ENCODE data around the gene RPL13A. TPM values are rescaled to one million over a fixed set of nuclear protein-coding genes. Genes with fewer than 3 reads are reported as not detected.

RPL13A gene
- total and polyA plus RNA-seq, 2 of the 13 experiments (the other 11 are each of a cell fraction or from before 2014, with no cell fraction given): 2,601 to 3,407 TPM

GRCh38 chr19:49453013-49453756 is 34.2 kb upstream of the RPL13A start, which contains the start of gene ALDH16A1 (continued):
- no peak for TF ChIP-seq MEIS1 (CRISPR knock-in tag; IDR thresholded peaks at IDR 0.05; ENCODE audit: borderline replicate concordance)
- TF ChIP-seq ZNF549 (CRISPR knock-in tag; IDR thresholded peaks at IDR 0.05): no peak
- TF ChIP-seq SCMH1 (CRISPR knock-in tag; IDR thresholded peaks at IDR 0.05; ENCODE audit: borderline replicate concordance): no peak
- TF ChIP-seq TERF1 (CRISPR knock-in tag; IDR thresholded peaks at IDR 0.05): no peak
- TF ChIP-seq BCLAF1 (IDR thresholded peaks at IDR 0.05): no peak

GRCh38 chr19:49453757-49454240 is 33.6 kb upstream of the RPL13A start:
- CTCF ChIA-PET (ENCODE audit: low intra/inter-chr PET ratio, low total read pairs): no interaction called here
- no peaks in the 10 kb centered on the region for H3K9me3 ChIP-seq (ENCODE audit: low read length)
- peaks cover 29% of the 10 kb centered on the region for H3K79me2 ChIP-seq (ENCODE audit: insufficient read depth, low read length)
- intact Hi-C loops (cut with micrococcal nuclease; ENCODE audit: unreplicated experiment): no loop called here
- TSS peak; percentile 91 for BruUV-seq (replicated peaks)
- POLR2A ChIA-PET: interaction anchor here (0.8 to 3.4 kb wide), 24 partner anchors 9 to 340 kb away, joined by 3 to 34 read pairs (median 8); partner anchors contain the start of genes FCGRT, FLT3LG, LIN7B and RPS11
- DNase-seq (ENCODE audit: low spot score): no peak
- H4K20me1 ChIP-seq (ENCODE audit: insufficient read depth, low read length): no peaks in the 10 kb centered on the region
- no peak for FAIRE-seq
- 35% methylated on average over 10 of the region's 10 CpGs for WGBS (ENCODE audit: low lambda C conversion rate)
- peak overlapping the region; percentile 99 for H3K9ac ChIP-seq (ENCODE audit: insufficient read depth, low read depth, low read length)
- peak overlapping the region; percentile 67 to 98 (median 93) for H3K4me3 ChIP-seq (replicated peaks in 1 of 3; ENCODE audit: insufficient read depth in 1 of 3, low read depth in 2 of 3, low read length in 3 of 3)
- peaks cover 29% of the 10 kb centered on the region for H3K4me1 ChIP-seq (ENCODE audit: insufficient read depth, low read length)
- no peak for ATAC-seq
- in situ Hi-C loops (cut with HindIII; ENCODE audit: extremely low pct_ligation_motif_present, low pct_unique_long_range_greater_than_20kb): no loop called here
- H3K27ac ChIP-seq (ENCODE audit: extremely low read length, insufficient read depth, low read length): peak overlapping the region; percentile 99
- peak overlapping the region; percentile 95 for H3K4me2 ChIP-seq (ENCODE audit: low read depth, low read length)
- no peaks in the 10 kb centered on the region; a peak in 1 of 5 replicates for H3K27me3 ChIP-seq (ENCODE audit: control insufficient read depth in 1 of 2, insufficient read depth in 2 of 2, low read length in 2 of 2)
- peaks cover 6 to 7% of the 10 kb centered on the region in 2 experiments; a peak in 3 of 5 replicates for H3K36me3 ChIP-seq (replicated peaks in 1 of 2; ENCODE audit: control insufficient read depth in 1 of 2, insufficient read depth in 2 of 2, low read length in 2 of 2)
- no peak overlapping the region for H2AFZ ChIP-seq (ENCODE audit: low read length)
- no peak for TF ChIP-seq ONECUT2 (CRISPR knock-in tag; IDR thresholded peaks at IDR 0.05)
- TF ChIP-seq PHF20 (CRISPR knock-in tag; IDR thresholded peaks at IDR 0.05): 0 out of 2 replicates have a peak, but pooled peaks have one; percentile 60
- no peak for TF ChIP-seq ZNF430 (CRISPR knock-in tag; IDR thresholded peaks at IDR 0.05)
- TF ChIP-seq RXRA (CRISPR knock-in tag; IDR thresholded peaks at IDR 0.05): no peak
- no peak for TF ChIP-seq ZBTB25 (CRISPR knock-in tag; IDR thresholded peaks at IDR 0.05)
- TF ChIP-seq ZFAT (CRISPR knock-in tag; conservative IDR thresholded peaks at IDR 0.05): no peak
- no peak for TF ChIP-seq TCF12 (IDR thresholded peaks at IDR 0.05)
- 0 out of 2 replicates have a peak, but pooled peaks have one; percentile 32 for TF ChIP-seq TCF12 (CRISPR knock-in tag; IDR thresholded peaks at IDR 0.05)
- TF ChIP-seq HNRNPK (IDR thresholded peaks at IDR 0.05; ENCODE audit: low read depth, low read length, poor library complexity, severe bottlenecking): peak; percentile 33
- peak; percentile 71 for TF ChIP-seq U2AF1 (optimal IDR thresholded peaks at IDR 0.05; ENCODE audit: low read depth, low read length)
- TF ChIP-seq SOX6 (IDR thresholded peaks at IDR 0.05): no peak
- TF ChIP-seq SOX6 (CRISPR knock-in tag; IDR thresholded peaks at IDR 0.05): no peak
- no peak for TF ChIP-seq RARG (CRISPR knock-in tag; IDR thresholded peaks at IDR 0.05; ENCODE audit: low read depth)
- TF ChIP-seq MZF1 (CRISPR knock-in tag; IDR thresholded peaks at IDR 0.05; ENCODE audit: borderline replicate concordance): no peak

All from HepG2 (cell line).